IPS DF 4.7 (cell line): ENCODE data around the gene ARF1.

Experiments used
- DNase-seq: peaks from one replicate; pipeline ENCODE4 v3.0.0-alpha.2; 2013; ENCODE audit warnings: low spot score; ENCODE audit errors: extremely low read depth

Gene ARF1

GRCh38 chr1:228147151-228147693 lies 64.7 kb downstream of the ARF1 start:
- DNase-seq = no peak

- no peak for DNase-seq
These were observed 65.3 kb downstream of the ARF1 start for GRCh38 chr1:228147768-228148167.

- no peak for DNase-seq
These were observed 65.8 kb downstream of the ARF1 start for GRCh38 chr1:228148196-228148861.
